SH-SY5Y (cell line): ENCODE measurements around the gene TAPBP.

Source experiments
- GATA2 ChIP-seq: IDR thresholded peaks from 2 replicates; pipeline ENCODE4 v1.6.1; 2011; ENCODE audit warnings: mild to moderate bottlenecking, low read depth, low read length
- GATA3 ChIP-seq: IDR thresholded peaks from 2 replicates; pipeline ENCODE4 v1.6.1; 2011; ENCODE audit warnings: low read depth, mild to moderate bottlenecking, low read length, moderate library complexity

Gene TAPBP

DNA sequence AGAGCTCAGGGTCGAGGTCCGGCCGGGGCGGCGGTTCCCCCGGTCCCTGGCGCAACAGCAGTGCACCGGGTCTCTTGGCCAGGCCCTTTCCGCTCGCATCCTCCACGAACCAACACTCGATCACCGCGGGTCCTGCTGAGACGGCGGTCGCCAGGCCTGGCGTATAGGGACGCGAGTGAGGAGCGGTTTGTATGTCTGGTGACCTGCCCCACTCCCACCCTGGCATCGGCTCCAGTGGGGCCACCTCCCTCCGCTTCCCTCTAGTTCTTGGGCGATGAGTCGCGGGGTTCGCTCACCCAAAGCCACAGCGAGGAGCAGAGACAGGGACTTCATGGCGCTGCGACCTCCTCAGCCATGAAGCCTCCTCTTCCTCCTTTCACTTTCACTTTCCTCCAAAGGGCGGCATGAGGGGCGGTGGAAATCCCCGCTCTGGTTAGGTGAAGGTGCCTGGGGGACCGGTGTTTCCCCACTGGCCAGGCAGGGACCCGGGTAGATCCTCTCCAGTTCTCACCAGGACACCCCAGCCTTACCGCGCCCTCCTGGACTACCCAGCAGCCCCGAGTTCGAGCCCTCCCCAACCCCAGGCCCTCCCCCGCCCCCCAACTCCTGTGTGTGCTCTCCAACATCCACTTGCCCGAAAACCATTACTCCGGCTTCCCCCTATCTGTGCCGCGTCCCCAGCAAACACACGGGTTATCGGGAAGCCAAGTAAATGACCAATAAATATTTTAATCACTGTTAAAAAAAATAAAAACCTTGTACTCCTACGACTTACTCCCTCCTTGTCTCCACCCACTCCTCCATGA is at the start of gene TAPBP:
Gene TAPBP (minus strand): TSS at position 370 of the 806 bp plus-strand sequence. CDS start 37 bp downstream, at position 333.
- TF ChIP-seq GATA3 (no peak), GATA2 (no peak)

DNA sequence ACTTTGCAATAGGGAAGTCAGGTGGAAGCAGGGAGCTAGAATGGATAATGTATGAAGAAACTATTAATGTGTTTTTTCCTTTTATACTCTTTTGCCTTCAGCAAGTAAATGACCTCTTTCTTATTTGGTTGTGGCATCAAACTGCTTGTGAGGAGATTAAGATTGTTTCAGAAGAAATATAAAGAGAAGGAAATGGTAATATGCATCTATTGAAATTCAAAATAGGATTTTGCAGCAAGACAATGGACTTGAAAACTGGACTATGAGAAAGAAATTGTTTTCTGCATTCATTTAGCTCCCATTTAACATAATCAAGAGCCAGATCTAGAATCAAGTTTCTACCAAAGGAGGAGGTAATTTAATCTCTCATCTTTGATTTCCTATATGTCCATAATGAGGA is 45.5 kb upstream of the TAPBP start:
- TF ChIP-seq GATA2: no peak
- TF ChIP-seq GATA3: no peak

DNA sequence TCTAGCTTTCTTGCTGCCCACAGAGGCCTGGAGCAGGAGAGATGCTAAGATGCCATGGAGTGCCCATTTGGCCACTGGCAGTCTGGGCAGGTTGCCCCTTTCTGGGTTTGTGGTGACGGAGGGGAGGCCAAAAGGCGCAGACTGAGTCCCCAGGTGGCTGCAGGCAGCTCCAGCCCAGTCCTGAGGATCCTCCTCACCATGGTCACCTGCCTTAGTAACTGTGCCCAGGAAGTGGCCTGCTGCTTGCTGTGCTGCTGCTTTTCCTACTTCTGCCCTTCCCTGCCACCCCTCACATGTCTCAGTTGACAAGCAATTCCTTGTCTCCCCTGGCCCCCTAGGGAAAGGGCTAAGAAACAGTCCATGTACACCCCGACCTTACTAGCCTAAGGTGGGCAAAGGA is 42.4 kb upstream of the TAPBP start:
- TF ChIP-seq GATA2: no peak
- no peak for TF ChIP-seq GATA3

DNA sequence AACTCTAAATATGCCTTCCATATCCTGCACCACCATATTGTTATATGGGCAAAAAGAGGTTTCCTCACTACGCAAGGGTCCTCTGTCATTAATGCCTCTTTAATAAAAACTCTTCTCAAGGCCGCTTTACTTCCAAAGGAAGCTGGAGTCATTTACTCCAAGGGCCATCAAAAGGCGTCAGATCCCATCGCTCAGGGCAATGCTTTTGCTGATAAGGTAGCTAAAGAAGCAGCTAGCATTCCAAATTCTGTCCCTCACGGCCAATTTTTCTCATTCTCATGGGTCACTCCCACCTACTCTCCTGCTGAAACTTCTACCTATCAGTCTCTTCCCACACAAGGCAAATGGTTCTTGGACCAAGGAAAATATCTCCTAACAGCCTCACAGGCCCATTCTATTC is 33.9 kb upstream of the TAPBP start:
- TF ChIP-seq GATA3: no peak
- no peak for TF ChIP-seq GATA2

DNA sequence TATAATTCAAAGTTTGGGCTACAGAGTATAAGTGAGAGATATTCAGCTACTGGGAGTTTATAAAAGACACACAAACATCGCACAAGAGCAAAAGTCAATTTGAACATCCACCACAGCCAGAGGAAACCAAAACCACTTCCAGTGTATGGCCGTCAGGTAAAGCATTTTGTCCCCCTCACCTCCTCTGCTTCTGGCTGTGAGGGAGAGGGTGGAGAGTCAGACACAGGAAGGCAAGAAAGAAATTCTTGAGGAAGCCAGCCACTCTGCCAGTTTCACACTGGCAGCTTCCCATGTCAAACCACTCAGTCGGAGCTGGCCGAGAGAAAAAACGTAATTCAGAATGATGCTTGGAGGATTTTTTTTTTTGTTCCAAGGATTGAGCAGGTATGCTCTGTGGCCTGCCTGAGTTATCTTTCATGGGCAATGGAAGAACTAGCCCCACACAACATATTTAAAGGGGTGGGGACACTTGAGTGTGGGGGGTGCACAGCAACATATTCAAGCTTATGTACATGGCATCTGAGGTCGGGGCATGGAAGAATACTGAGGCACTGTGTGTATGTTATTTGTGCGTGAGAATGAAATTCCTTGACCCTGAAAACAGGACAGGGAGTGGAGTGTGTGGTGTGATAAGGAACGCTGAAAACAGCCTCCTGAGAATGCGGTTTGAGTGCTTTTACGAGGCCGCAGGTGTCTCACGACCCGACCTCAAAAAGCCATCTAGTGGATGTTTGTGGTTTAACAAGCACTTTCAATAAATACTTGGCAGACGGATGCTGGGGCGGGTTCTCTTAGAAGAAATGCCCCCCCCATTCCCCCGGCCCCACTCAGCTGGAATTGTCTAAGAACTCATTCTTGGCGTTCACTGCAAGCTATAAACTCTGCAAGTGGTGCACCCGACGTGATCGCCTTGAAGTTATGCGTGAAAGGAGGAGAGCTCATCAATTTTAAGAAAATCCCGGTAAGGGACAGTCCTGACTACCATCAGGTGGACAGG is 31.1 kb upstream of the TAPBP start:
- TF ChIP-seq GATA3 (no peak), GATA2 (no peak)

DNA sequence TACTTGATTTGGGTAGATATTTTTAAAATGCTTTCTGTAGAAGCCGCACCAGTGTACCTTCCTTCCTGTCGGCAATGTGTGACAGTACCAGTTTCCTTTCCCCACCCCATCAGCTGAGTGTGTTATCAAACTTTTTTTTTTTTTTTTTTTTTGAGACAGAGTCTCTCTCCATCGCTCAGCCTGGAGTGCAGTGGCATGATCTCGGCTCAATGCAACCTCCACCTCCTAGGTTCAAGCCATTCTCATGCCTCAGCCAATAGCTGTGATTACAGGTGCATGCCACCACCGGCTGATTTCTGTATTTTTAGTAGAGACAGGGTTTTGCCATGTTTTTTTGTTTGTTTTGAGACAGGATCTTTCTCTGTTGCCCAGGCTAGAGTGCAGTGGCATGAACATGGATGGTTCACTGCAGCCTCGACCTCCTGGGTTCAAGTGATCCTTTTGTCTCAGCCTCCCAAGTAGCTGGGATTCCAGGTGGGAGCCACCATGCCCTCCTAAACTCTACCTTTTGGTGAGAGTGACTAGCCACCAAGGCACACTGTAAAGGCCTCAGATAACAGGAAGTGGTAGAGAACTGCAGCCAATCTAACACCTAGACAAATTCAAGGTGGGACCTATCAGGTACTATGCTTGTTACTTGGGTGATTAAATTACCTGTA is 30.2 kb upstream of the TAPBP start:
- no peak for TF ChIP-seq GATA3
- TF ChIP-seq GATA2: no peak

DNA sequence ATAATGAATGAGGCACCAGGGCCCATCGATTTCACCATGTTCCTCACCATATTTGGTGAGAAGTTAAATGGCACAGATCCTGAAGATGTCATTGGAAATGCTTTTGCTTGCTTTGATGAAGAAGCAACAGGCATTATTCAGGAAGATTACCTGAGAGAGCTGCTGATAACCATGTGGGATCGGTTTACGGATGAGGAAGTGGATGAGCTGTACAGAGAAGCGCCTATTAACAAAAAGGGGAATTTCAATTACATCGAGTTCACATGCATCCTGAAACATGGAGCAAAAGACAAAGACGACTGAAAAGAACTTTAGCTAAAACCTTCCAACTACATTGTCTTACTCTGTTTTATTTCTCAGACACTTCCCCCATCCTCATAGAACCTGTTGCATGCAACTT is 25.3 kb upstream of the TAPBP start:
- TF ChIP-seq GATA3: no peak
- no peak for TF ChIP-seq GATA2

DNA sequence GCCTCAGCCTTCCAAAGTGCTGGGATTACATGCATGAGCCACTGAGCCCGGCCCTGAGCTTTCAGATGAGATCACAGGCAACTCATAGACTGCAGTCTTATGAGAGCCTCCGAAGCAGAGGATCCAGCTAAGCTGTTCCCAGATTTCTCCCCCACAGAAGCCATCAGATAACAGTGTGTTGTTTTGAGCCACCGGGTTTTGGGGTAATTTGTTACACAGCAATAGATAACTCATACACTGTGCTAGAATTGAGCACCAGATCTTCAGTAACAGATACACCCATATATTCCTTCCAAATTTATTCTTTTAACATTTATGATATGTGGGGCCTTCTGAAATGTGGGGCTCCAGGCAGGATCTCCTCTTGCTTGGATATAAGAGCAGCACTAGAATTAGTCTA is 22.6 kb upstream of the TAPBP start:
- TF ChIP-seq GATA2 (no peak), GATA3 (no peak)

DNA sequence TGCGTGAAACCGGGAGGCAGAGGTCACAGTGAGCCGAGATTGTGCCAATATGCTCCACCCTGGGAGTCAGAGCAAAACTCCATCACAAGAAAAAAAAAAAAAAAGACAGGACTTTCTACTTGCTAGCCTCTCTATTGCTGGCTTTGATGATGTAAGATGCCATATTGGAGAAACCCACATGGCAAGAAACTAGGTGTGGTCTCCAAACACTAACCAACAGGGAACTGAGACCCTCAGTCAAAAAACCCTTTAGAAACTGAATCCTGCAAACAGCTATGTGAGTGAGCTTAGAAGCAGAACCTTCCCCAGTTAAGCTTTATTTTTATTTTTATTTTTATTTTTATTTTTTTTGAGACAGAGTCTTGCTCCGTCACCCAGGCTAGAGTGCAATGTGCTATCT is 22.0 kb upstream of the TAPBP start:
- TF ChIP-seq GATA2 (no peak), GATA3 (no peak)

DNA sequence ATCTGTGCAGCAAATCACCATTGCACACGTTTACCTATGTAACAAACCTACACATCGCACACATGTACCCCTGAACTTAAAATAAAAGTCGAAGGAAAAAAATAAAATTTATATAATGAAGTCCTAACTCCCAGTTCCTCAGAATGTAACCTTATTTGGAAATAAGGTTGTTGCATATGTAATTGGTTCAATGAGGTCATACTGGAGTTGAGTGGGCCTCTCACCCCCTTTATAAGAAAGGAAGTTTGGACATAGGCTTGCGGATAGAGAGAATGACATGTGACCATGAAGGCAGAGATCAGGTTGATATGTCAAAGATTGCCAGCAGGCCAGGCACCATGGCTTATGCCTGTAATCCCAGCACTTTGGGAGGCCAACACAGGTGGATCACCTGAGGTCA is 19.8 kb upstream of the TAPBP start:
- TF ChIP-seq GATA2: no peak
- no peak for TF ChIP-seq GATA3

DNA sequence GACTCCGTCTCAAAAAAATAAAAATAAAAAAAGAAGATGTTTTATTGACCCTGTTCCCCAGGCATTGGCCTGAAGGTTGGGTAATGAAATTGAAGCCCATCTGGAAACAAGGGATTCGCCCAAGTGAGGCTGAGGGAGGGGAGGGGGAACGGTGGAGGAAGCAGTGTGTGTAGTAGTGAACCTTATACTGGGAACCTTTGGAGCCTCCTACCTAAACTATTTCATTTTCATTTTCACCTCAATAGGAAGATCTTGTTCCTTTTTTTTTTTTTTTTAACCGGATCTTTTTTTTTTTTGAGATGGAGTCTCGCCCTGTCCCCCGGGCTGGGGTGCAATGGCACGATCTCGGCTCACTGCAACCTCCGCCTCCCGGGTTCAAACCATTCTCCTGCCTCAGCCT is 16.9 kb upstream of the TAPBP start:
- TF ChIP-seq GATA3: no peak
- no peak for TF ChIP-seq GATA2

DNA sequence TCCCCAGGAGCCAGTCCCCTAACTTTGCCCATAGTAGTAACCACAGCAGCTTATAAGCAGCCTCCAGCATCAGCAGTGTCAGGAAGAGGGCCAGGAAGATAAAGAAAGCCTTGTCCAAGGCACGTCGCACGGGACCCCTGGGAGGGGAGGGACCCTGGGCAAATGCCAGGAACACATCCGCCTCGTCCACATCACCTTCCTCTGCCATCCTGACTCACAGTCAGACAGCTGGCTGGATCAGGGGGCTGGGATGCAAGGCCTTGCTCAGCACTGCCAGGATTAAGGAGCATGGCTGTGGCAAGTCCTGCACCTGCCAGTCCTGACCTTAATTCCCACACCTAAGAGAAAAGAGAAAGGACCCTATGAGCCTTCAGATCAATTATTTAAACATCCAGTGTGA is 15.2 kb upstream of the TAPBP start:
- TF ChIP-seq GATA2: no peak
- no peak for TF ChIP-seq GATA3

DNA sequence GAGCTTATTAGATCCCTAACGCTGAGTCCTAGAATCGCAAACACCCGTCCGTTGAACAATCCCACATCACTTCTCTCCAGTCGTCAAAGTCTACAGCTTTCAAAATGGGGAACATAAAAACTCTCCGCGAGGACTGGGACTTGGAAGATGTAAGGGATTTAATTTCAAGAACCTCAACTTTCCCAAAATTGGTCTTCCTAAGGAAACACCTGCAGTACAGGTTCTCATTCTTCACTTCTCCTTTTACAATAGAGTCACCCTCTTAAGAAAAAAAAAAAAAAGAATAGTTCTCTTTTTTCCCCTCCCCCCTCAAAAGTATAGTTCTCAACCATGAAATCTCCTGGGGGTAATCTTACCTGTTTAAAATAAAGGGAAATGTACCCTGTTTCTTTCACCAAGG is 10.2 kb upstream of the TAPBP start:
- TF ChIP-seq GATA2: no peak
- no peak for TF ChIP-seq GATA3

DNA sequence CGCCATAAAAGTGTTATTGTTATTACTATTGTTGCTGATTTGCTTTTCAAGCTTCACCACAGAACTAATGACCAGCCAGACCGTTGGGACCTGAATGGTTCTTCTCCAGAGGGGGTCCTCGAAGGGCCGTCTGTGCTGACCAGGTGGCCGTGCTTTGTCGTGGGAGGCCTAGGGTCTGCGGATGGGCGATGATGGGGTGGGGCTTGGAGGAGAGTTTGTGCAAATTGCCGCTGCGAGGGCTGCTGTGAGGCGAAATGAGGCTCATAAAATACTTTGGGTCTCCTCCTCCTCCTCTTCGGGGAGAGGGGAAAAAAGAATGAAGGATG is 9.7 kb upstream of the TAPBP start:
- TF ChIP-seq GATA3: no peak
- no peak for TF ChIP-seq GATA2

DNA sequence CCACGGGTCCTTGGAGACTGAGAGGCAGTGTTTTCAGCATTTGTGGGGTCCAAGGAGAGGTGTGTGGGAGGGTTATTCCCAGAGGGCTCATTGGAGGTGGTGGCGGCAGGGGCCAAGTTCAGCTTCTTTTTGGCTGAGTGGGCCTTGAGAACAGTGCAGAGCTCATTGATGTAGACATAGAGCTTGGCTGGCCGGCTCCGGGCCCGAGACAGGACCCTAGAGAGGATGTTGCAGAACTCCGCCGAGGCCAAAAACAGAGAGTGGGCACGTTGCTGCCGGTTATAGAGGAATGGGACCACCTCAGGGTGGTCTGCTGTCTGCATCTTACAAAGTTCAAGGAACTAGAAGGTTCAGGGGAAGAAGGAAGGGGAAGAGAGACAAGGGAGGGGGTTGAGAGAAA is 7.3 kb upstream of the TAPBP start:
- TF ChIP-seq GATA2: no peak
- TF ChIP-seq GATA3: no peak
